Tibial nerve (tissue), 4 donors: ENCODE measurements around the gene EIF5A. TPM values are rescaled to one million over a fixed set of nuclear protein-coding genes. Genes with fewer than 3 reads are reported as not detected.

ENCODE experiments used
- DNase-seq, 2 donors: peaks; one replicate each; pipeline ENCODE4 v3.0.0-alpha.2; 2019; ENCODE audit warnings: low spot score in 2 of 2
- H3K27ac ChIP-seq, 4 donors: fragments of 200-600 bp; sonication (generic) in 3 of 4; one replicate each; pipeline ENCODE4 v1.5.1; 2017 to 2019; ENCODE audit warnings: mild to moderate bottlenecking in 1 of 4
- H3K27me3 ChIP-seq, 2 donors: fragments of 200-600 bp; sonication (generic) in 1 of 2; one replicate each; pipeline versions ENCODE4 v1.5.1 to v1.6.0; 2017 to 2019
- H3K36me3 ChIP-seq, 3 donors: fragments of 200-600 bp; sonication (generic); one replicate each; pipeline ENCODE4 v1.5.1; 2018 to 2019
- H3K4me1 ChIP-seq, 4 donors: fragments of 200-600 bp; sonication (generic) in 3 of 4; one replicate each; pipeline ENCODE4 v1.5.1; 2017 to 2019
- H3K4me3 ChIP-seq, 4 donors: fragments of 200-600 bp; sonication (generic) in 3 of 4; one replicate each; pipeline ENCODE4 v1.5.1; 2017 to 2019; ENCODE audit warnings: mild to moderate bottlenecking in 1 of 4, moderate library complexity in 1 of 4
- H3K9me3 ChIP-seq, 4 donors: fragments of 200-600 bp; sonication (generic) in 3 of 4; one replicate each; pipeline ENCODE4 v1.5.1; 2017 to 2019
- CTCF ChIP-seq, 5 experiments: fragments of 200-600 bp in 3 of 5; fragments of 450-650 bp in 2 of 5; sonication (generic) in 3 of 5; IDR thresholded peaks; one replicate each; pipeline ENCODE4 v1.5.1; 2016 to 2019; ENCODE audit warnings: antibody characterized with exemption in 5 of 5, mild to moderate bottlenecking in 3 of 5, moderate library complexity in 2 of 5
- EP300 ChIP-seq, 2 donors: sonication (generic); formaldehyde crosslinking; IDR thresholded peaks; one replicate each; pipeline ENCODE4 v1.6.1; 2017; ENCODE audit warnings: antibody characterized with exemption in 2 of 2, mild to moderate bottlenecking in 1 of 2
- POLR2A ChIP-seq, 2 donors: fragments of 450-650 bp; IDR thresholded peaks; one replicate each; pipeline ENCODE4 v1.6.1; 2017; ENCODE audit warnings: antibody characterized with exemption in 2 of 2, mild to moderate bottlenecking in 2 of 2, moderate library complexity in 2 of 2
- WGBS, 2 donors: methylation state at CpG; one replicate each; pipeline ENCODE4 v1.1.5; 2018; 5-methylcytosine and 5-hydroxymethylcytosine counted together
- total RNA-seq, 4 donors: library from RNA; depleted of rRNA; stranded (reverse); fragments of >200 nt; gene quantifications; one replicate each; pipeline ENCODE4 v1.1.0, GENCODE V29; 2016

EIF5A gene
- total RNA-seq, 4 donors from 2014 or later, result 106 to 278 (median 132) TPM

GRCh38 chr17:7285679-7286078, 21.7 kb upstream of the EIF5A start:
- Histone ChIP-seq H3K36me3 (no peaks in the 10 kb centered on the region), H3K4me3 (no peak overlapping the region), H3K9me3 (no peaks in the 10 kb centered on the region), H3K4me1 (peaks cover 0 to 21% (median 12%) of the 10 kb centered on the region in 4 donors), H3K27ac (no peak overlapping the region), H3K27me3 (peaks cover 0 to 62% of the 10 kb centered on the region in 2 donors)
- TF ChIP-seq CTCF (IDR thresholded peaks at IDR 0.05), result no peak
- no peak for TF ChIP-seq POLR2A (IDR thresholded peaks at IDR 0.05)
- TF ChIP-seq EP300 (IDR thresholded peaks at IDR 0.05), result no peak
- no peak for DNase-seq
- 91 to 93% methylated on average over 12 of the region's 12 CpGs for WGBS, 2 donors

GRCh38 chr17:7289256-7290032, 18.0 kb upstream of the EIF5A start:
- TF ChIP-seq CTCF (IDR thresholded peaks at IDR 0.05), result no peak
- TF ChIP-seq POLR2A (IDR thresholded peaks at IDR 0.05), result no peak
- no peak for TF ChIP-seq EP300 (IDR thresholded peaks at IDR 0.05)
- Histone ChIP-seq H3K4me1 (peaks cover 0 to 16% (median 3%) of the 10 kb centered on the region in 4 donors), H3K9me3 (no peaks in the 10 kb centered on the region), H3K27me3 (peaks cover 0 to 77% of the 10 kb centered on the region in 2 donors), H3K4me3 (no peak overlapping the region), H3K36me3 (no peaks in the 10 kb centered on the region), H3K27ac (no peak overlapping the region)
- no peak for DNase-seq
- 81 to 86% methylated on average over 14 to 17 of the region's 18 CpGs for WGBS, 2 donors

GRCh38 chr17:7290166-7290565, 17.3 kb upstream of the EIF5A start:
- peaks cover 0 to 84% of the 10 kb centered on the region in 2 donors for H3K27me3 ChIP-seq
- H3K4me1 ChIP-seq, result peaks cover 0 to 24% (median 10%) of the 10 kb centered on the region in 4 donors
- WGBS, 2 donors, result 89 to 91% methylated on average over 19 of the region's 19 CpGs
- H3K36me3 ChIP-seq, result no peaks in the 10 kb centered on the region
- no peak overlapping the region for H3K4me3 ChIP-seq
- TF ChIP-seq POLR2A (IDR thresholded peaks at IDR 0.05), result no peak
- DNase-seq, result no peak
- no peak overlapping the region for H3K27ac ChIP-seq
- no peaks in the 10 kb centered on the region for H3K9me3 ChIP-seq

GRCh38 chr17:7290685-7291084, 16.7 kb upstream of the EIF5A start:
- Histone ChIP-seq H3K27me3 (peaks cover 0 to 89% of the 10 kb centered on the region in 2 donors), H3K36me3 (no peaks in the 10 kb centered on the region), H3K4me1 (peaks cover 0 to 27% (median 14%) of the 10 kb centered on the region in 4 donors), H3K9me3 (no peaks in the 10 kb centered on the region), H3K27ac (no peak overlapping the region), H3K4me3 (no peak overlapping the region)
- TF ChIP-seq CTCF (IDR thresholded peaks at IDR 0.05), result no peak
- no peak for TF ChIP-seq POLR2A (IDR thresholded peaks at IDR 0.05)
- TF ChIP-seq EP300 (IDR thresholded peaks at IDR 0.05), result no peak
- DNase-seq, result no peak
- 70 to 73% methylated on average over 11 of the region's 11 CpGs for WGBS, 2 donors

- DNase-seq, result no peak
- Histone ChIP-seq H3K9me3 (no peaks in the 10 kb centered on the region), H3K4me1 (peaks cover 0 to 38% (median 25%) of the 10 kb centered on the region in 4 donors), H3K36me3 (no peaks in the 10 kb centered on the region), H3K4me3 (no peak overlapping the region), H3K27ac (peak overlapping the region in 1 of 4 donors; percentile 2), H3K27me3 (peaks cover 0 to 81% of the 10 kb centered on the region in 2 donors)
- 80 to 86% methylated on average over 1 to 2 of the region's 2 CpGs for WGBS, 2 donors
- TF ChIP-seq EP300 (IDR thresholded peaks at IDR 0.05), result no peak
- TF ChIP-seq POLR2A (IDR thresholded peaks at IDR 0.05), result no peak
Observed at GRCh38 chr17:7292194-7292593, 15.2 kb upstream of the EIF5A start.

GRCh38 chr17:7292729-7293128, 14.7 kb upstream of the EIF5A start:
- 22 to 32% methylated on average over 5 to 6 of the region's 6 CpGs for WGBS, 2 donors
- H3K4me1 ChIP-seq, result peaks cover 0 to 38% (median 25%) of the 10 kb centered on the region in 4 donors
- no peak overlapping the region for H3K27ac ChIP-seq
- H3K4me3 ChIP-seq, result no peak overlapping the region
- no peak for DNase-seq
- no peaks in the 10 kb centered on the region for H3K36me3 ChIP-seq
- no peaks in the 10 kb centered on the region for H3K9me3 ChIP-seq
- H3K27me3 ChIP-seq, result peaks cover 0 to 76% of the 10 kb centered on the region in 2 donors
- TF ChIP-seq POLR2A (IDR thresholded peaks at IDR 0.05) (no peak), CTCF (IDR thresholded peaks at IDR 0.05) (no peak), EP300 (IDR thresholded peaks at IDR 0.05) (no peak)
